Measurements from ENCODE around the gene KIAA0825.
"Not testable (repeated sequence)": the region's sequence is repeated elsewhere in the genome, so short reads cannot be mapped to it uniquely, and the experiment has no call there.

- not testable (repeated sequence) for TF ChIP-seq EZH2 (IDR thresholded peaks at IDR 0.05; ENCODE audit: low read depth, unreplicated experiment); CTCF (conservative IDR thresholded peaks at IDR 0.05; ENCODE audit: low read depth in 2 of 2); JUNB (IDR thresholded peaks at IDR 0.05; ENCODE audit: unreplicated experiment); REST (IDR thresholded peaks at IDR 0.05; ENCODE audit: unreplicated experiment)
Measured at GRCh38 chr5:94116317-94116716, 502.1 kb downstream of the KIAA0825 start.

Data from GM23338 (cell line).